NCI-H1092 (cell line): ENCODE measurements around the gene GNB1.
"Not testable (repeated sequence)": the region's sequence is repeated elsewhere in the genome, so short reads cannot be mapped to it uniquely, and the experiment has no call there.

Experiments
- DNase-seq: peaks from one replicate; lab custom pipeline; 2025; lab: John Stamatoyannopoulos, UW

GNB1 gene

GRCh38 chr1:1858382-1859086 is 32.4 kb downstream of the GNB1 start:
- DNase-seq, result no peak

- no peak for DNase-seq
Measured at GRCh38 chr1:1857096-1857703, 33.7 kb downstream of the GNB1 start.

GRCh38 chr1:1856161-1856560 is 34.7 kb downstream of the GNB1 start:
- DNase-seq, result not testable (repeated sequence)

- no peak for DNase-seq
Measured at GRCh38 chr1:1853593-1854257, 37.2 kb downstream of the GNB1 start.

GRCh38 chr1:1852619-1853414 is 38.1 kb downstream of the GNB1 start:
- DNase-seq, result no peak

- DNase-seq, result no peak
Measured at GRCh38 chr1:1847890-1848289, 43.0 kb downstream of the GNB1 start.

- no peak for DNase-seq
Measured at GRCh38 chr1:1847061-1847850, 43.6 kb downstream of the GNB1 start.

- no peak for DNase-seq
Measured at GRCh38 chr1:1846386-1846918, 44.4 kb downstream of the GNB1 start.

GRCh38 chr1:1842360-1843146 is 48.3 kb downstream of the GNB1 start:
- no peak for DNase-seq

GRCh38 chr1:1841575-1841995 is 49.3 kb downstream of the GNB1 start:
- no peak for DNase-seq

GRCh38 chr1:1839311-1839965 is 51.4 kb downstream of the GNB1 start:
- DNase-seq, result no peak

GRCh38 chr1:1836119-1836518 is 54.8 kb downstream of the GNB1 start:
- no peak for DNase-seq

GRCh38 chr1:1835546-1835945 is 55.3 kb downstream of the GNB1 start:
- DNase-seq, result no peak

GRCh38 chr1:1833916-1834325 is 57.0 kb downstream of the GNB1 start:
- no peak for DNase-seq

- DNase-seq, result no peak
Measured at GRCh38 chr1:1833456-1833855, 57.4 kb downstream of the GNB1 start.

- no peak for DNase-seq
Measured at GRCh38 chr1:1832820-1833219, 58.1 kb downstream of the GNB1 start.

GRCh38 chr1:1832166-1832565 is 58.7 kb downstream of the GNB1 start:
- DNase-seq, result no peak

- no peak for DNase-seq
Measured at GRCh38 chr1:1827089-1827848, 63.6 kb downstream of the GNB1 start.

- no peak for DNase-seq
Measured at GRCh38 chr1:1826356-1827088, 64.4 kb downstream of the GNB1 start.
